Esophagus squamous epithelium (tissue), 4 donors: Measurements from ENCODE around the gene ZNF746.

Source experiments
- POLR2A ChIP-seq, 4 donors: fragments of 450-650 bp; IDR thresholded peaks; one replicate each; pipeline ENCODE4 v1.6.1; 2017; ENCODE audit warnings: antibody characterized with exemption in 4 of 4, mild to moderate bottlenecking in 4 of 4, moderate library complexity in 3 of 4
- TF ChIP-seq, protein P1 (sequence below), 6 experiments: fragments of 450-650 bp in 4 of 6; fragments of 200-600 bp in 2 of 6; sonication (generic) in 2 of 6; IDR thresholded peaks; one replicate each; pipeline ENCODE4 v1.5.1; 2016 to 2019; ENCODE audit warnings: antibody characterized with exemption in 6 of 6, mild to moderate bottlenecking in 4 of 6, moderate library complexity in 4 of 6

DNA sequence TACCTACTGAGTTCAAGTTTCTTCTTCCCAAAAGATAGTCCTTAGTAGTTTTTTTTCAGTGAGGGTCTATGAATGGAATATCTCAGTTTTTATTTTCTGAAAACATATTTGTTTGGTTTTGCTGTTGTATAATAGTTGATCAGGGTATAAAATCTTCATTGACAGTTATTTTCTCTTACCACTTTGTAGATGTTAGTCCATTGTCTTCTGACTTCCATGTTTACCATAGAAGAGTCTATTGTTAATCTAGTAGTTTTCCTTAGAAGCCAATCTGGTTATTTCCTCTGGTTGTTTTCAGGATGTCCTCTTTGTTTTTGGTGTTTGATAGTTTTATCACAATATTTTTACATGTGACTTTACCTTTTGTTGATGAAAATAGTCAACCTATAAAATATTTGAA, 31.2 kb downstream of the ZNF746 start:
- TF ChIP-seq, protein P1, sequence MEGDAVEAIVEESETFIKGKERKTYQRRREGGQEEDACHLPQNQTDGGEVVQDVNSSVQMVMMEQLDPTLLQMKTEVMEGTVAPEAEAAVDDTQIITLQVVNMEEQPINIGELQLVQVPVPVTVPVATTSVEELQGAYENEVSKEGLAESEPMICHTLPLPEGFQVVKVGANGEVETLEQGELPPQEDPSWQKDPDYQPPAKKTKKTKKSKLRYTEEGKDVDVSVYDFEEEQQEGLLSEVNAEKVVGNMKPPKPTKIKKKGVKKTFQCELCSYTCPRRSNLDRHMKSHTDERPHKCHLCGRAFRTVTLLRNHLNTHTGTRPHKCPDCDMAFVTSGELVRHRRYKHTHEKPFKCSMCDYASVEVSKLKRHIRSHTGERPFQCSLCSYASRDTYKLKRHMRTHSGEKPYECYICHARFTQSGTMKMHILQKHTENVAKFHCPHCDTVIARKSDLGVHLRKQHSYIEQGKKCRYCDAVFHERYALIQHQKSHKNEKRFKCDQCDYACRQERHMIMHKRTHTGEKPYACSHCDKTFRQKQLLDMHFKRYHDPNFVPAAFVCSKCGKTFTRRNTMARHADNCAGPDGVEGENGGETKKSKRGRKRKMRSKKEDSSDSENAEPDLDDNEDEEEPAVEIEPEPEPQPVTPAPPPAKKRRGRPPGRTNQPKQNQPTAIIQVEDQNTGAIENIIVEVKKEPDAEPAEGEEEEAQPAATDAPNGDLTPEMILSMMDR (IDR thresholded peaks at IDR 0.05) = no peak
- no peak for TF ChIP-seq POLR2A (IDR thresholded peaks at IDR 0.05)
